Activated CD4-positive, alpha-beta T cell treated with anti-CD3 and anti-CD28 coated beads for 4 hours (primary cell): ENCODE measurements around the gene THTPA.
A peak's percentile ranks its signal among the peaks of the same experiment; 100 is the strongest.
"Not testable (repeated sequence)": the region's sequence is repeated elsewhere in the genome, so short reads cannot be mapped to it uniquely, and the experiment has no call there.

Experiments used
- DNase-seq, 2 donors: peaks; one replicate each; pipeline ENCODE4 v3.0.0-alpha.2; 2020

Gene THTPA

DNA sequence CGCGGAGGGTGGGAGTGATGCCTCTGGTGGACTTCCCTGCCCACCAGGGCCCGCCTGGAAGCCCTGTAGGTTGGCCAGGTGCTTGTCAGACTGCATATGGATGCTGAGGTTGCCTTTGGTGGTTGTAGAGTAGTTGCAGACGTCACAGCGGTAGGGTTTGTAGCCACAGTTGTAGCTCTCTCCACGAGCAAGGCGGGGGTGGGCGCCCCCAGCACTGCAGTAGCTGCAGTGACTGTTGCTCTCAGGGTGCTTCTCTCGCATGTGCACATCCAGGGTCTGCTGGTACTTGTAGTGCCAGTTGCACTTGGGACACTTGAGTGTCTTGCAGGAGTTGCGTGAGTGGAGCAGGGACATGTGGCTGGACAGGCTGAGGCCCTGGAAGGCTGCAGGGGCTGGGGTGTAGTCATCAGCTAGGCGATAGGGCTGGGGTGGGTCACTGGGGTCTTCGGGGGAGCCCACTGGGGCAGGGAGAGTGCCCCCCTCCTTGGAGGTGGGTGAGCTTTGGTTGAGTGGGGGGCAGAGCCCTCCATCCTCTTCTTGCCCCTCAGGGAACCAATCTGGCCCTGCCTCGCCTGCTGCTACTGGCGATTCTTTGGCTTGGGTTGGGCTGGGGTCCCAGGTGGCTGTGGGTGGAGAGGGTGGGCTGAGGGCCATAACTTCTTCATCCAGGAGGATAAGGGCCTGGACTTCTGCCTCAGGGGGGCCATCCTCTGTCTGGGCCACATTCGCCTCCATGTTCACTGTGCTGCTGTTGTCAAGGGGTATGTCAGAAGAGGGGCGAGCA lies 22.2 kb upstream of the THTPA start:
- DNase-seq: no peak

DNA sequence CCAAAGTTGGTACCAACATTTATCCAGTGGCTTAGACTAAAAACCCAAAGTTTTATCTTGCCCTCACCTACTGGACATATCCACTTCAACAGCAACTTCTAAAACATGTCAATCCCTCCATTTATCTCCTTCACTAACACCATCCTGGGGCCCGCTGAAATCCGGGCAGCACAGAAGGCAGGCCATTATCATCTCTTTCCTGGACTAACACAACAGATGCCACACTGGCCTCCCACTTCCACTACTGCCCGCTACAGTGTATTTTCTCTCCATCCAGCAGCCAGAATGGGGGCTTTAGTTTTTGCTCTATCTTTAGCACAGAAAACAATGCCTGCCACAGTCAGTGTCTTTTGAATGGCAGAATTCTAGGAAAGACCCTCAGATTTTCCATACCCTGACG lies 20.1 kb upstream of the THTPA start:
- DNase-seq: no peak

DNA sequence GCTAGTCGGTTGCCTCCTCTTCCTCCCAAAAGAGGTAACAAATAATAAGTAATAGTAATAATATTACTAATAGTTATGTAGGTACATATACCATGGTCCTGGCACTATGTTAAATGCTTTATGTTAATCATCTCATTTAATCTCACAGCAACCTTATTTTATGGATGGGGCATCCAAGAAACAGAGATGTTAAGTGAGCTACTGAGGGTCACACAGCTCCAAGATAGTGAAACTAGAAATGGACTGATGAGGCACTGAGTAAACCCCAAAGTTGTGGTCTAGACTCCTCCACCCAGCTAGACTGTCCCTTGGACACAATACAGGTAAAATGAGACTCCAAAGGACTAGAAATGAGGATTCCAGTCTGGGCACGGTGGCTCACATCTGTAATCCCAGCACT lies 19.6 kb upstream of the THTPA start:
- no peak for DNase-seq

DNA sequence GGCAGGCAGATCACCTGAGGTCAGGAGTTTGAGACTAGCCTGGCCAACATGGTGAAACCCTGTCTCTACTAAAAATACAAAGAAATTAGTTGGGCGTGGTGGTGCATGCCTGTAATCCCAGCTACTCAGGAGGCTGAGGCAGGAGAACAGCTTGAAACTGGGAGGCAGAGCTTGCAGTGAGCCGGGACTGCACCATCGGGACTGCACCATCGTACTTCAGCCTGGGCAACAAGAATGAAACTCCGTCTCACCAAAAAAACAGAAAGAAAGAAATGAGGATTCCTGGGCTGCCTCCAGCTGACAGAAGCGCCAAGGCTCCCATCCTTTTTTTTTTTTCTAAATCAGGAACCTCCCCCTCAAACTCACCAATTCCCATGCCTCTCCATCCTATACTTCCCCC lies 19.2 kb upstream of the THTPA start:
- DNase-seq: not testable (repeated sequence)

DNA sequence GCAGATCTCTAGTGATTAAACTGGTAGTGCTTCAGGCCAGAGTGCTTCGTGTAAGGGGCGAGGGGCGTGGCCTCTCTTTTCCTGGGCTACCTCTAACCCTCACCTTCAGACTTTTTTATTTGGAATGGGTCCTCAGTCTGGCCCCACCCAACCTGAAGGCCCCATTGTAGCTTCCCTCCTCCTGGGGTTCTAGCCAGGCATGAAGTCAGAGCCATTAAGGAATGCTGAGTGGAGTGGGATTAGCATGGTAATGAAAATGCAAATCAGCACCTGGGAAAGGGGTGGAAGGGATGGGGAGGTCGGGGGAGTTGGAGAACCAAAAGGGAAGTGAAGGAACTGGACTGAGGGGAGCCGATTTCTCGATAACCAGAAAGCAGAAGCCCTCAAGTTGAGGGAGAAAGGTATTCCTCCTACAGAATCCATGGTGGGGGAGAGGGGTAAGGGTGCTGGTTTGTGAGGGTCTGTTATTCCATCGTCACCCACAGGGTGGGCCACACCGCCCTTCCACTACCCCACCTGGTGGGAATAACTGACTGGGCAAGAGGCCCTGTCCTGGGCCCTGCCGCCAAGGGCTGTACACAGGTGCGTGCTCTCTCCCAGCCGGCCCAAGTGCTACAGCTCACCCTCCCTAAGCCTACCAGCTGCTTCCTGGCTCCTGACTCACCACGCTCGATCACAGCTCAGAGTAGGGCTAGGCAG lies 18.6 kb upstream of the THTPA start:
- DNase-seq: no peak

DNA sequence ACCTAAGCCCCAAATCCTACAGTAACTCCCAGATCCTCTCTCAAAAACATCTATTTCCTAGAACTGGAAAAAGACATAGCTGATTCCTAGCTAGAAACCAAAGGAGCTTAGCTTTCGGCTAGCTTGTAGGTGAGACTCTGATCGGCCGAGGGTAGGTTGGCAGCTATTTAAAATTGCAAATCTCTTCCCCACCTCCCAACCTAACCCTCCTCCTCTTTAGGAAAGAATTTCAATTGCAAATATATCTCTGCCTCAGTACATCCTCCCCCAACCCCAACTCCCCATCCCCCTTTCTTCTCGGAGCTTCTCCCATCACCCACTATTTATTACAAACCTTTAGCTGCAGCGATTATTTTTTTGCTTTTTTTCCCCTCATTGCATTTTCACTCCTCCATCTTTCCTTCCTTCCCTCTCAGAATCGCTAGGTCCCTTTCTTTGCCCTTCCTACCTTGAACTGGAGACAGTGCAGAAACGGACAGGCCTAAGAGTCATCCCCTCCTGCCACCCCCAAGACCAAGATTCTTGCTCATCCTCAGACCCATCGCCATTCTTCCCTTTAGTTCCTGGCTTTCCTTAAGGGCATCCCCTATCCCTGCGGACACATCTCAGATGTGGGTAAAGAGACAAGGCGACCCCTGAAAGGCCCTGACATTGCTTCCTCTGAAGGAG lies 17.9 kb upstream of the THTPA start:
- DNase-seq: no peak

DNA sequence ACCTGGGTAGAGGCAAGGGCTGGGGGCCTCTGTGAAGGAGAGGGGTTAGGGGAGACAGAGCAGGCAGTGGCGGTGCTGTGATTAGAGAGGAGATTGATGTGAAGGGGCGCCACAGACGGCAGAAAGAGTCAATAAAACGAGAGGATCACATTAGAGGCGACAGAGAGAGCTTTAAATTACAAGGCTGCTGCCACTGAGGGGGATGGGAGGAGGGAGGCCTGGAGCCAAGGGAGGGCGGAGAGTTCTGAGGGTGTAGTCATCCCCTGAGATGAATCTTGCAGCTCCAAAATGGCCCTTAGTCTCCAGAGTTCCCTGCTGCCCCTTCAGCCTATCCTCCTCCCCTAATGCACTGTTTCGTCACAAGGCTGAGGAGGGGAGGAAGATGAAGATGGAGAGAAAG lies 17.3 kb upstream of the THTPA start:
- no peak for DNase-seq

DNA sequence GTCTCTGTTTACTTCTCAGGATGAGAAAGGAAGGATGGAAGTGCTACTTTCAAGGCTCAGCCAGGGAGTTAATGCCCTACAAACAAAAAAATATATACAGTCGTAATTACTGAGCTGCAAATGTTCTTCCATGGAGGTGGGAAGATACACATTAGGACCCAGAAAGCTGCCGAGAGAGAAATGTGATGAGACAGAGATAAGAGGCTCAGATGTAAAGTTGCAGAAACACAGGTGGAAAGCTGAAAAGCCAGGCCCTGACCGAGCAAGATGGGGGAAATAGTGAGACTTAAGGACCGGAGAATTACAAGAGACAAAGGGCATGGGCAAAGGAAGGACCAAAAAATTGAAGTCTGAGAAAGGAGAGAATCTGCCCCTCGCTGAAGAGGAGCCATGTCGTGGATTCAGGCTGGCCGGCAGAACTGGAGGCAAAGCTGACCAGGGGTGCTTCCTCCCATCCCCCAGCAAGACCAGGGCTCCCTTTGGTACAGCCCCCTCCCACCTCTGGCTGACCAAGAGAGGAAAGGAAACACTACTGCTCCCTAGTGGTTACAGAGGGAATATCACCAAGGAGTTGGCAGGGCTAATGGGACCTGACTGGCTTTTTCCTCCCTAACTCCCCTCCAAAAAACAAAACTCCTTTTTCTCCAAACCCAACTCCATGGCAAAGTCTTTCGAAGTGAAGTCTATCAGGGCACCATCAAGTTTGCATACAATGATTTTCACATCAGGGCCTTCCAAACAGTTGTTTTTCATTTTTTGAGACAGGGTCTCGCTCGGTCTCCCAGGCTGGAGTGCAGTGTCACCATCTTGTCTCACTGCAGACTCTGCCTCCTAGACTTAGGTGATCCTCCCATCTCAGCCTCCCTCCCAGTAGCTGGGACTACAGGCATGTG lies 16.6 kb upstream of the THTPA start:
- peak in 1 of 2 donors; percentile 26 for DNase-seq

DNA sequence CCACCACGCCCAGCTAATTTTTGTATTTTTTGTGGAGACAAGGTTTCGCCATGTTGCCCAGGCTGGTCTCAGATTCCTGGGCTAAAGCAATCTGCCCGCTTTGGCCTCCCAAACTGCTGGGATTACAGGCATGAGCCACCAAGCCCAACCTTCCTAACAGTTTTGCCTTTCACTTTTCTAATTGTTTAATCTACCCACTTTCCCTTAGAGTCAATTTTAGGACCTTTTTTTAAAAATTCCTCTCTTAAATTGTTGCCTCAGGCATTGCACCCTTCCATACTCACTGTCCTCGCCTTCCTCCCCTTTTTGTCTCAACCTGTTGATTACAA lies 16.0 kb upstream of the THTPA start:
- no peak for DNase-seq

DNA sequence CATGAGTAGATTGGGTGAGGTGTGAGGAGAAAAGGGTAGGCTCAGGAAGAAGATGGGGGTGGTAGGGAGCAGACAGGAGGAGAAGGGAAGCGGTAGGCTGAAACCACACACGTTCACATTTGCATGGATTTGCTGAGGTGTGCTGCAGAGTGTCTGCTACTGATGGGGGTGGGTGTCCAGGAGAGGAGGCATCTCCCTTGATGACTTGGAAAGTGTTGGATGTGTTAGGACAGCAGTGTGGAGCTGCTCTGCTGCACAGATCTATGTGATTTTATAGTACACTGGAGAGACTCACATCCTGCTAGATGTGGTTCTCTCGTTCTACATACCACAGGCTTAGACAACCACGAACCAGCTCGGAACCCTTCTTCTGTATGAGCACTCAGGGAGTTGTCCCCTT lies 13.8 kb upstream of the THTPA start:
- no peak for DNase-seq

DNA sequence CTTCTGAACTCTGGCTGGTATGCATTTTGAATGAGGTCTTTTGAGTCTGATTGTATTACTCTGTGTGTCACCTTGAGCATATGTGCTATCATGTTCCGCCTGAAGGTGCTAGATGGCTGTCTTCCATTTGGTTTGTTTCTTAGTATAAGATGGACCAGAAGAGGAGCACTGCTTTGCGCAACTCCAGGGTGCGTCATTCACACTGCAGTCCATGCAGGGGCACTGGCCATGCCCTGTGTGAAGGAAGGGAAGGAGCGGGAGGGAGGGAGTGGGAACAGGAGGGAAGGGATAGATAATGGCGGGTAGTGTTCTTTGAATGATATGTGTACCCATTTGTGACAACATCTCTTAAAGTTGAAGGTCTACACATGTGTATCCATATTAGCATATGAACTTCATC lies 12.7 kb upstream of the THTPA start:
- no peak for DNase-seq

DNA sequence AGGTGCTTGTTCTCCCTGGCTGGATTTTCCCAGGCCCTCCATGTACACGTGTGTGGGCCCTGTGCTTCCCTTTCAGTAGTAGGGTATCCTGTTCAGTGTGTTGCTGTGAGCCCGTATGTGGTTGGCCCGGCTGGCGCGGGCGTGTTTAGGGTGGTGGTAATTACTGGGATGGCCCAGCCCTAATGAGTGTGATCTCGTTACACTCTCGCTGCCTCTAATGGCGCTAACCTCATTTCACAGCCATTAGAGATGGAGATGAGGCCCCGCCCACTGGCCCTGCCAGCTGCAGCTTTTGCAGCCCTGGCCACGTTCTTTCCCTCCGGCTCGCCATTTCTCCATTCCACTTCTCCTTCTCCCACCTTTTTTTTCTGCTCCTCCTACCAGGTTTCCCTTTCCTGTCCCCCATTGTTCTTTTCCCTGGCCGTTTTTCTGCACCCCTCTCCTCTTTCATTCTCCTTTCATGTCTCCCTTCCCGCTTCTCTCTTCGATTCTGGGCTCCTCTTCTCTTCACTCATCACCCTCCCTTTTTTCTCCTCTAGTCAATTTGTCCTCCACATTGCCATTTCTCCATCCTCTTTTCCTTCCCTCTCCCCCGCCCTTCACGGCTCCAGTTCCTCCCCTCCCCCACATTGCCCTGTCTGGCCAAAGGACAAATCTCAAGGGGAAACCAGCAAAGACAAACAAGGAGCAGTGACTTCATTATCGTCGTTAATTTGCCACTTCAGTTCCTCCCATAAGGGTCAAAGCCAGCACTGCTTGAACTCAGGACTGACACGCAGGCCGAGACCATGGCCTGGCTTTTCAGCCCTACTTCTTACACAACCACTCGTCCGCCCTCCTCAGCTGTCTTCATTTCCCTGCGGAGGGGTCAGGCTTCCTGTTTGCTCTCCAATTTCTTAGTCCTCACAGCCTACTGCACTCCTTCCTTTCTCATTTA lies 11.3 kb upstream of the THTPA start:
- DNase-seq: no peak

DNA sequence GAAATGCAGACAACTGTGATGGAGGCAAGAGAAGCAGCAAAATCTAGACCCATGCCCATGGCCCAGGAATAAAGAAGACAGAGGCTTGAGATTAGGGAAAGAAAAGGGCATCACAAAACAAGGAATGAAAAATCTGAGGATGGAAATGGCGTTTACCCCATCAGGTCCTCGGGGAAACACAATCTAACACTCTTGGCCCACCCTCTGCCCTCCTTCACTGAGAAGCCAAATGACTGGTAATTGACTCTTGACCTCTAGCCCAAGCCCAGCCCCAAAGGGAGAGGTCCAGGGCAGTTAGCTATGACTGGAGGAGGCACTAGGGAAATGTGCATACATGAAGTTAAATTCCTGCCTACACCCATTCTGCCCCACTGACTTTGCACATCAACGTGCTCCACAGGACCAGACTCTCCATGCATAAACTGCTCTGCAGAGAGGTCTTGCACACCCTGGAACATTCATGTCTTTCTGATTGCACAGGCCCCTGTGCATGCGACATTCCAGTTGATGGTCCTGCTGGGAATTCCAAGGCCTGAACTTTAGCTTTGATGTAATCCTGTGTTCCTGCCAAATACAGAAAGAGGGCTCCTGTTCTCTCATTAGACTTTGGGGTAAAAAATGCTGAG lies 10.2 kb upstream of the THTPA start:
- no peak for DNase-seq

DNA sequence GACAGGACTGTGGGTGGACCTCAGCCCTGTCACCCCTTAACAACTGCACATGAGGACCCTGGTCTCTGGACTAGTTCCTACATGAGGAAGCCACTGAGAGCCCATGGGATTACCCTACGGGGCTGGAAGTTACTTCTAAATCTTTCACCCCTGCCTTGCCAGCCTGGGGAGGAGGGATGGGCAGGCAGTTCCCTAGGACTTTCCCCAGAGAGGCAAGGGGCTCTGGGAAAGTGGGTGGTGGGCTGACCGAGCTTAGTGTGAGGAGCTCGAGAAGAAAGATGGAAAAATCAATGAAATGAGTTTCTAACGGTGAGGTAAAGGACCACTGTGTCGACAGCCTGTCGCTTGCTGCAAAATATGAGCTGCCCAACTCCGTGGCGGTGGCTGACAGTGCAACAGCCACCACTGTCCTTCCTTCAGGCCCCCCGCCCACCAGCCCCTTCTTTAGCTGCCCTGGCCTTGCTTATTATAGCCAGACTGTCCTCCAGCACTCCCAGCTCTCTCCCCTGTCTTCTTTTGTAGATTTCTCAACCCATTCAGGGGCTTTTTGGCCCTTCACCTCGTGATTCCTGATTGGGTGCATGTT lies 9.5 kb upstream of the THTPA start:
- DNase-seq: no peak

DNA sequence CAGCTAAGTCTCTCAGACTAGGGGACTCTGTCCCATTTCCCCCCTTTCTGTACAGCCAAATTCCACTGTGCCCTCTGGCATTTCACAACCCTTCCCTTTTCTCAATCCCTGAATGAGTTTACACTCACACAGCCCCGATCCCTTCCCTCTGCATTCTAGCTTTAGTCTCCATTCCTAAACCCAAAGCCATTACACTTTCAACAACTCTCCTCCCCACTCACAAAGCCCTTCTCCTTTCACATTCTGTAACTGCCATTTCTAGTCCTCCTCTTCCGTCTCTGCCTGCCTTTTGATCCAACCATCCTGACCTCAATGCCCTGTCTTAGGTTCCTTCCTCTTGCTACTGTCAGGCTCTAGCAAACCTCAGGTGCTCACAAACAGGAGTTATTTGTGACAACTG lies 8.1 kb upstream of the THTPA start:
- DNase-seq: no peak

DNA sequence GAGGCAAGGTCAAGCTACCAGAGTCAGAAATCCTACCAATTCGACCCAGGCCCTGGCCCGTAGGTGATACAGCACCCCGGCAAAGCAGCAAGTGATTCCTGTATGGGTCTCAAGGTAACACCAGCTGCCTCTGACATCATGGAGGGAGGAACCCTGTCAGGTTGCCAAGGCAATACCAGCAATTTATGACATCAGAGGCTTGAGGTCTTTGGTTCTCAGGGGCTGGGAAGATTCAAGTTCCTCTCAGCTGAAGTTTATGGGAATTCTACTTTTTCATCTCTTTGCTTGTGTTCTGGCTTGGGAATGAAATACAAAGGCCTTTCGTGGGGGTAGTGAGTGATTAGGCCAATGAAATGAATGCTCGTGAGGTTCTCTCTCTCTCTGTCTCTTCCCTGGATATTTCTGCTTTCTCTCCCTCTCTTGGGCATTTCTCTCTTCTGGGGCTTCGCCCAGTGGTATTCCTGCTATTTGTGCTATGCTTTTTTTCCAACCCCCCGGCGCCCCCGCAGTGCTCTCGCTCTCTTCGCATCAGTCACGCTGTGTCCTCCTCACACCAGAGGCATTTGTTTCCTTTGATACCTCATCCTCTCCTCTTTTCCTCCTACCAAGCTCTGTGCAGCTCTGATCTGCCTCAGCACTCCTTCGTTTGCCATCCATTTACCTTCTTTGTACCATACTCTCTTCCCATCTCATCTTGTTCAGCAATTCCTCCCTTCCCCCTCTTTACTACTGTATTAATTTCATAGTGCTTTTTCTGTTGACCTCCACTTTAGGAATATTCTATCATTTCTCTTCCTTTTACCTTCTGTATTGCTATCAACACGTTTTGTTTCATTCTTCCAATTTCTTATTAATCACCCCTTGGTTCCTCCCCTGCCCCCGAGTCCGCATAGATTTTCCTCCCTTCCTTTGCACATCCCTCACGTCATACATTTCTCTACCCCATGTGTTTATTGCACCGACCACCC lies 7.4 kb upstream of the THTPA start:
- DNase-seq: no peak

DNA sequence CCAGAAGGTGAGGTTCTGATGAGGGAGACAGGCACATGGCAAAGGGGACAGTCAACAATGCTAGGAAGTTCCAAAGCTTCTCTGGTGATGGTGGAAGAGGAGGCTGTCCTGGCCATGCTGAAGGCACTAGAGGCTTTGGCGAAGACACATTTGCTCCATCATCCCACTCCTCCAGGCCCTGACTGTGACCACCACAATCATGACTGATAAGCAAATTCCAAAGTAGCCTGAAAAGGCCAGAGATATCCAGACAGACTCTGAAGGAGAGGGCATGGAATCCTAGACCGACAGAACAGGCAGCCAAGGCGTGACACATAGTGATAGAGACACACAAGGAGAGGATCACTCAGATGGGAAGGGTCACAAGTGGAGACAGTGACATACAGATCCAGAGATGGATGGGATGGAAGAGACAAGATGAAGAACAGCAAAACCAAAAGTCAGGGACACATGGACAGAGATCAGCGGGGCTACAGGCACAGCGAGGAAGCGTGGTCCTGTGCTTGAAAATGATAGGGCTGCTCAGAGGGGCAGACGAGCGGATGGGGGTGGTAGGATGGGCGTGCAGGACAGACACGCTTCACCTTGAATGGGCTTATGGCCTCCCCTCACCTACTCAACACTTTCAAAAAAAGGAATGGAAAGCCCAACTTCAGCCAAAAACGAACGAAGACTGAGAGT lies 5.8 kb upstream of the THTPA start:
- no peak for DNase-seq

DNA sequence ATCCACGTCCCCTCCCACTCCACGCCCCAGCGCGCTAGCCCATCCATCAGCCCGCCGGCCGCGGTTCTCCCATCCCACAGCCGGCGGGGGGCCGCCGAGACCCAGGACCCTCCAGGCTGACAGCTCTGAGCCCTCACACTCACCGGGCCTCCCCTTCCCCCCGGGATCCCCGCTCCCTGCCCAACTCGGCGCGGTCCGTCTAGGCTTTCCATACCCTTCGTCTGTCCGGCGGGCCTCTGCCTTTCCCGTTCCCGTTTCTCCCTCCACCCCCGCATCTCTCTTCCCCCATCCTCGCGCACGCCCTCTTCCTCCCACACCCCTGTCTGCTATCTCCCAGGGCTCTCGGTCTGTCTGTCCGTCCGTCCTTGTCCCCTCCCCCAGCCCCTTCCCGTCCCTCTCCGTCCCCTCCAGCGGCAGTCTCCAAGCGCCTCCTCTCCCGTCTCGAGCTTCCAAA lies 5.2 kb upstream of the THTPA start:
- no peak for DNase-seq
